Fibroblast of peridontal ligament (primary cell): ENCODE measurements around the gene CARS1.

Experiments
- DNase-seq: peaks from one replicate; pipeline ENCODE4 v3.0.0-alpha.2; 2010; ENCODE audit errors: extremely low read depth

CARS1 gene

GRCh38 chr11:3009481-3009880 lies 47.7 kb downstream of the CARS1 start:
- DNase-seq = no peak

GRCh38 chr11:3008746-3009336 lies 48.4 kb downstream of the CARS1 start:
- no peak for DNase-seq

GRCh38 chr11:3007404-3008010 lies 49.7 kb downstream of the CARS1 start:
- DNase-seq = no peak

GRCh38 chr11:3006505-3007260 lies 50.5 kb downstream of the CARS1 start:
- DNase-seq = no peak

GRCh38 chr11:3004481-3004880 lies 52.7 kb downstream of the CARS1 start:
- DNase-seq = no peak

GRCh38 chr11:3003396-3004231 lies 53.6 kb downstream of the CARS1 start:
- no peak for DNase-seq

GRCh38 chr11:3002871-3003270 lies 54.4 kb downstream of the CARS1 start:
- no peak for DNase-seq

- DNase-seq = no peak
Observed at GRCh38 chr11:3002351-3002861, 54.8 kb downstream of the CARS1 start.

GRCh38 chr11:3001496-3001895 lies 55.7 kb downstream of the CARS1 start:
- DNase-seq = no peak

- DNase-seq = no peak
Observed at GRCh38 chr11:3000032-3000961, 56.9 kb downstream of the CARS1 start.

- DNase-seq = no peak
Observed at GRCh38 chr11:2999464-2999998, 57.7 kb downstream of the CARS1 start.

GRCh38 chr11:2998073-2998850 lies 59.0 kb downstream of the CARS1 start:
- DNase-seq = no peak

- no peak for DNase-seq
Observed at GRCh38 chr11:2997406-2997805, 59.8 kb downstream of the CARS1 start.

GRCh38 chr11:2996976-2997375 lies 60.2 kb downstream of the CARS1 start:
- DNase-seq = no peak

GRCh38 chr11:2995893-2996554 lies 61.2 kb downstream of the CARS1 start:
- no peak for DNase-seq

- DNase-seq = no peak
Observed at GRCh38 chr11:2995031-2995561, 62.1 kb downstream of the CARS1 start.

- DNase-seq = no peak
Observed at GRCh38 chr11:2994336-2994730, 62.9 kb downstream of the CARS1 start.

- DNase-seq = no peak
Observed at GRCh38 chr11:2992997-2993325, 64.3 kb downstream of the CARS1 start.
